CD4-positive, CD25-positive, alpha-beta regulatory T cell (primary cell): ENCODE data around the gene COX5B. TPM values are rescaled to one million over a fixed set of nuclear protein-coding genes. Genes with fewer than 3 reads are reported as not detected.
"Not testable (repeated sequence)": the region's sequence is repeated elsewhere in the genome, so short reads cannot be mapped to it uniquely, and the experiment has no call there.

Experiments
- ATAC-seq, 2 donors: fragments of 150-1000 bp; cut with Tn5 transposase; one replicate each; pipeline ENCODE4 v1.10.0; 2021; ENCODE audit warnings: low read depth in 2 of 2, moderate number of reproducible peaks in 2 of 2, moderate library complexity in 1 of 2
- DNase-seq, 3 donors: peaks; one replicate each; pipeline versions ENCODE4 v3.0.0 to v3.0.0-alpha.2; 2012 to 2022; ENCODE audit warnings: mixed read lengths in 1 of 3
- H3K27ac ChIP-seq: one replicate; pipeline ENCODE4 v1.7.0; 2013; ENCODE audit warnings: mild to moderate bottlenecking, low read length; ENCODE audit not compliant: insufficient read depth, poor library complexity, severe bottlenecking
- H3K27me3 ChIP-seq: one replicate; pipeline ENCODE4 v1.7.0; 2013; ENCODE audit warnings: low read length; ENCODE audit not compliant: control insufficient read depth, insufficient read depth
- H3K36me3 ChIP-seq: one replicate; pipeline ENCODE4 v1.7.0; 2013; ENCODE audit warnings: mild to moderate bottlenecking, low read length, moderate library complexity; ENCODE audit not compliant: control insufficient read depth, insufficient read depth
- H3K4me1 ChIP-seq: 2 replicates; pipeline ENCODE4 v1.7.0; 2013; ENCODE audit warnings: mild to moderate bottlenecking, low read length; ENCODE audit not compliant: insufficient read depth, control insufficient read depth, poor library complexity, severe bottlenecking
- H3K4me3 ChIP-seq: one replicate; pipeline ENCODE4 v1.7.0; 2013; ENCODE audit warnings: low read depth, mild to moderate bottlenecking, low read length, moderate library complexity
- H3K9me3 ChIP-seq, 2 experiments: 1 replicate in 1 of 2; 2 replicates in 1 of 2; pipeline ENCODE4 v1.7.0; 2013; ENCODE audit warnings: low read length in 2 of 2, mild to moderate bottlenecking in 1 of 2, moderate library complexity in 1 of 2; ENCODE audit not compliant: control insufficient read depth in 2 of 2
- H3K27ac Mint-ChIP-seq, 3 donors: one replicate each; pipeline ENCODE4 v1.8.0; 2020 to 2022; ENCODE audit warnings: mild to moderate bottlenecking in 3 of 3, mixed read lengths in 3 of 3, moderate library complexity in 2 of 3
- H3K27me3 Mint-ChIP-seq: one replicate; pipeline ENCODE4 v1.8.0; 2022; ENCODE audit warnings: mild to moderate bottlenecking, mixed read lengths
- H3K36me3 Mint-ChIP-seq: one replicate; pipeline ENCODE4 v1.8.0; 2020; ENCODE audit warnings: mixed read lengths
- H3K4me1 Mint-ChIP-seq, 4 donors: one replicate each; pipeline ENCODE4 v1.8.0; 2020 to 2022; ENCODE audit warnings: mixed read lengths in 4 of 4, mild to moderate bottlenecking in 1 of 4
- H3K4me3 Mint-ChIP-seq, 4 donors: one replicate each; pipeline ENCODE4 v1.8.0; 2020 to 2022; ENCODE audit warnings: mild to moderate bottlenecking in 4 of 4, mixed read lengths in 4 of 4, moderate library complexity in 3 of 4
- H3K9me3 Mint-ChIP-seq, 7 donors: one replicate each; pipeline ENCODE4 v1.8.0; 2020 to 2022; ENCODE audit warnings: mixed read lengths in 7 of 7, mild to moderate bottlenecking in 3 of 7, moderate library complexity in 2 of 7
- polyA plus RNA-seq, 4 donors: library from polyadenylated mRNA; unstranded; fragments of 300-500 nt; fragmentation: Illumina TruSeq; gene quantifications; one replicate each; pipeline ENCODE4 v1.2.3, GENCODE V29; 2021
- total RNA-seq: library from RNA; stranded (reverse); gene quantifications from one replicate; pipeline ENCODE4 v1.2.3, GENCODE V29; 2022

COX5B gene
- total and polyA plus RNA-seq, 5 donors from 2014 or later: 147 to 538 (median 402) TPM

DNA sequence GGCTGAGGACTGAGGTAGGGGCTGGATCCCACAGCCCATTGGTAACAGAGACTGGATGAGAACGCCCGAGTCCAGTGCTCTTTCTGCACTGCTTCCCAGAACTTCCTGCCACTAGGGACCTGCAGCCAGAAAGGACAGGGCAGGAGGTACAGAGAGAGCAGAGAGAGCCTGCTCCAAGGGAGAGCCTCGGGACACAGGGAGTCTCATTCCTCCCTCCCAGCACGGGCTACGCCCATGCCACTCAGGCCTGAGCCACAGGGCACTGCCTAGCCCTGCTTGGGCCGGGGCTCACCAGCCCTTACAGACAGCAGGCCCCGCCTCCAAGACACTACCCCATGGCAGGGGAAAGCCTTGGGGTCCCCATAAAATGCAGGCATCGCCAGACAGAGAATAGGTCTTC is 30.1 kb upstream of the COX5B start:
- not testable (repeated sequence) for DNase-seq, H3K36me3 ChIP-seq, H3K27me3 Mint-ChIP-seq, H3K9me3 ChIP-seq, H3K27me3 ChIP-seq, H3K4me3 ChIP-seq, H3K4me1 ChIP-seq, H3K27ac Mint-ChIP-seq, H3K9me3 Mint-ChIP-seq, ATAC-seq, H3K27ac ChIP-seq, H3K4me1 Mint-ChIP-seq, H3K4me3 Mint-ChIP-seq, H3K36me3 Mint-ChIP-seq

DNA sequence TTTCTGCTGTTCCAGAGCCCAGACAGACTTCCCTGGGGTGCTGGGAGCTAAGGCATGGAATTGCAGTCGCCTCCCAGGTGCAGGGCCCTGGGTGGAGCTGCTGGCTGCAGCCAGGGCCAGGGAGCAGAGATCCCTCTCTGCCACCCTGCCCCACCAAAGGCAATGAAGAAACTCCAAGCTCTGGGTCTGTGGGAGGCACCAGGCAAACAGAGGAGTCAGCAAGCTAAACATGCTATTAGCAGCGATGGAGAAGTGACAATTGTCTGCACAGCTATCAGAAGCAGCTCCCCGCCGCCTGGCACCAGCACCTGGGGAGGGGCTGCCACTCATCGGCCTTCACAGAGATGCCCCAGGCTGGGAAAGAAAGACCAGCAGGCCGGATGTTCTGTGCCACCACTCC is 28.0 kb upstream of the COX5B start:
- Mint-ChIP-seq H3K27me3 (no peaks in the 10 kb centered on the region), H3K36me3 (no peaks in the 10 kb centered on the region), H3K4me1 (peaks cover 0 to 3% (median 0%) of the 10 kb centered on the region in 4 donors), H3K9me3 (no peaks in the 10 kb centered on the region), H3K27ac (no peak overlapping the region), H3K4me3 (no peak overlapping the region)
- Histone ChIP-seq H3K4me1 (no peaks in the 10 kb centered on the region), H3K27me3 (no peaks in the 10 kb centered on the region), H3K4me3 (no peak overlapping the region), H3K36me3 (no peaks in the 10 kb centered on the region), H3K27ac (no peak overlapping the region), H3K9me3 (no peaks in the 10 kb centered on the region)
- ATAC-seq: no peak
- no peak for DNase-seq

DNA sequence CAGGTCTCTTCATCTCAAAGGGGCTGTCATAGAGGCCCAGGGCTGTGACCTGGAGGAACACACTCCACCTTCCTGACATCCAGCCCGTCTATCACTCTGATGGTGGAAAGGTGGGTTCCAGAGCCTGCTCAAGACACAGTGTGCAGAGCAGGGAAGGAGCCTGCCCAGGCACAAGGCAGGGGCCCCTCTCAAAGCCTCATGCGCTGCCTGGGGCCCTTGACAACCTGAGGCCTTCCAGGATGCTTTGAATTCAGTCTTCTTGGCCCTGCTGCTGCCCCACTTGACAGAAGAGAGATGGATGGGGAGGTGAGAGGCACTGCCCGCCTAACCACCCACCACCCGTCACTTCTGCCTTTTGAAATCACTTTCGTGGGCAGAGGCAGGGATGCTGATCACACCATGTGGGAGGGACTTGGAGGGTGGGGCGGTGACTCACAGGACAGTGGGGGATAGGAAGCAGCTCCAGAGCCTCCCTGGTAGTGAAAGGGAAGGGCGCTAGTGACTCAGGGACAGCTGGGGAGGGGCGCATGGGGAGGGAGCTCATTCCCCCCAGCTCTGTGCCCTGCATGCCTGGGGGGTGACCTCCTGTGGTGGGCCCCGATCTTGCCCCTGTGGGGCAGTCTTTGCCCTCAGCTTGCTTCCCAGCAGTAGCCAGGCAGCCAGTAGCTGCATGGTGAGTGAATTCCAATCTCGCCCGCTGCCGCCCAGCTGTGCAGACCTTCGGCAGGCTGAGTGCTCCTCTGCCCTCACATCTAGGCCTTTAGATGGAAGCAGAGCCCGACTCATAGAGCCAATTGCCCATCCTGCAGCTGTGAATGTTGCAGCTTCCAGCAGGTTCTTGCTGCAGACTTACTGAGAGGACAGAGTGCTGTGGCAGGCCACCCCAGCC is 26.7 kb upstream of the COX5B start:
- not testable (repeated sequence) for H3K27ac Mint-ChIP-seq, H3K4me1 ChIP-seq, H3K4me3 ChIP-seq

DNA sequence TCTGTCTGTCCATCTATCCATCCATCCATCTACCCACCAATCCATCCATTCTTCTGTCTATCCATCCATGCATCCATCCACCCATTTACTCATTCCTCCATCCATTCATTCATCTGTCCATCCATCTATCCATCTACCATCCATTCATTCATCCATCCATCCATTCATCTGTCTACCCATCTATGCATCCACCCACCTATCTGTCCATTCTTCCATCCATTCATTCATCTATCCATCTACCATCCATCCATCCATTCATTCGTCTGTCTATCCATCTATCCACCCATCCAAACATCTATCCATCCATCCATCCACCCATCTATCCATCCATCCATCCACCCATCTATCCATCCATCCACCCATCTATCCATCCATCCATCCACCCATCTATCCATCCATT is 25.4 kb upstream of the COX5B start:
- not testable (repeated sequence) for H3K36me3 ChIP-seq, H3K4me3 ChIP-seq, H3K27me3 ChIP-seq, H3K4me1 Mint-ChIP-seq, H3K9me3 Mint-ChIP-seq, H3K36me3 Mint-ChIP-seq, H3K9me3 ChIP-seq, DNase-seq, H3K4me1 ChIP-seq, ATAC-seq, H3K27ac ChIP-seq, H3K4me3 Mint-ChIP-seq, H3K27me3 Mint-ChIP-seq
- H3K27ac Mint-ChIP-seq: peak overlapping the region in 1 of 3 donors; percentile 74

More for the DNA sequence above, 26.7 kb upstream of the COX5B start:
- H3K9me3 Mint-ChIP-seq, DNase-seq, H3K36me3 Mint-ChIP-seq, H3K36me3 ChIP-seq, H3K27ac ChIP-seq, H3K27me3 Mint-ChIP-seq, H3K4me3 Mint-ChIP-seq, H3K4me1 Mint-ChIP-seq, H3K9me3 ChIP-seq, H3K27me3 ChIP-seq: not testable (repeated sequence)
- peak; percentile 51 to 61 for ATAC-seq

DNA sequence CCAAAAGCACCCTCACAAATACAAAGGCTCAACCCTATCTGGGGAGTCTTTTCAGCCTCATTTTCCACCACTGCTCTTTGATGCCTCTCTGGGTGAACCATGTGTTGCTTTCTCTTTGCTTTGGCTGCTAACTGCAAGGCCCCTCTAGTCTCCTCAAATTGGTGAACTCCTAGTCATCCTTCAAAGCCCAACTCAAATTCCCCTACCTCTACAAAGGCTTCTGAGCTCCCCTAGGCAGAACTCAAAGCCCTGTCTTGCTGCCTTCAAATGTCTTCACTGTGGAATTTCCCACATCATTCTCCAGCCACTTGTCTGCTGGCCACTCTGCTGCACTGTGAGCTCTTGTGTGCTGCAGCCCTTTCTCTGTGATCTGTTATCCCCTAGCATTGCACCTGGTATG is 22.9 kb upstream of the COX5B start:
- H3K4me3 Mint-ChIP-seq, H3K4me1 Mint-ChIP-seq, H3K27me3 Mint-ChIP-seq, DNase-seq, H3K36me3 Mint-ChIP-seq, H3K4me3 ChIP-seq, H3K36me3 ChIP-seq, H3K27ac ChIP-seq, H3K9me3 Mint-ChIP-seq, H3K4me1 ChIP-seq, H3K9me3 ChIP-seq, H3K27me3 ChIP-seq, H3K27ac Mint-ChIP-seq, ATAC-seq: not testable (repeated sequence)

DNA sequence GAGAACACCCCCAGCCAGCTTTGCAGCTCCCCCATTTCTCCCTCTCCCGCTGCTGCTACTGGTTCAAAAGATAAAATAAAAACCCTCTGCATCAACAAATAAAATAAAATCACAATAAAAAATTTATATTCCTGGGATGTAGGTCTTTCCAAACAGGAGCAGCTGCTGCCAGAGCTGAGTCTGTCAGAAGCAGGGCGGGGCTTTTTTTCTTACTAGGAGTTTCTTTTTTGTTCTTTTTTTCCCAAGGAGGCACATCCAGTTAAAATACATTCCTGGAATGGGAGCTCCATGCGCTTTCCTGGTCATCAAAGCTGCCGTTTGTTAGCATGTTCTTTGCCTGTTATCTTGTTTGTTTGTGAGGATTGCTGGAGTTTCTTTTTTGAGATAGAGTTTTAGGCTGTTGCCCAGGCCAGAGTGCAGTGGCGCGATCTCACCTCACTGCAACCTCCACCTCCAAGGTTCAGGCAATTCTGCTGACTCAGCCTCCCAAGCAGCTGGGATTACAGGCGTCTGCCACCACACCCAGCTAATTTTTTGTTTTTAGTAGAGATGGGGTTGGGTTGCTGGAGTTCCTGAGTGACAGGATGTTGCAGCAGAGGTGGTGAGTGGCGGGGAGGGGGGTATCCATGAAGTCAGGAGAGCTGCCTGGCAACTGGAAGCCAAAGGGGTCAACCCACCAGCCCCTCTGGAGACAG is 20.4 kb upstream of the COX5B start:
- not testable (repeated sequence) for H3K27me3 ChIP-seq, H3K9me3 Mint-ChIP-seq, ATAC-seq, H3K27ac ChIP-seq, H3K36me3 ChIP-seq, H3K4me3 Mint-ChIP-seq, H3K27ac Mint-ChIP-seq, H3K4me1 Mint-ChIP-seq, H3K4me3 ChIP-seq, H3K9me3 ChIP-seq, H3K4me1 ChIP-seq, DNase-seq, H3K36me3 Mint-ChIP-seq
- H3K27me3 Mint-ChIP-seq: peaks cover 10% of the 10 kb centered on the region

DNA sequence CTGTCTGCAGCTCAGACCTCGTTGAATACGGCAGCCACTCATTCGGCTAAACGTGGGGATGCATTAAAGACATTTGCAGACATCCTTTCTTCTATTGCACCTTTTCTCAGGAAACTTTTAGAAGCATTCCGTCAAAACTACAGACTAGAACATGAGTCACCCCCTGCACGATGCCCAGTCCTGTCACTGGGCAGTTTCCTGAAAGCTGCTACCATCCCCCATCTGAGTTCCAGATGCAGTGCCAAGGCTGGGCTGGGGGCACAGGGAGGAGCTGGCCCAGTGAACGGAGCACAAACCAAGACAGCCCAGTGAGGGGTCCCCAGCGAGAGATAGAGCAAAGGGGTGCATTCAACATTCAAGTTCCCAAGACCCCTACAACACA is 19.8 kb upstream of the COX5B start:
- H3K27ac Mint-ChIP-seq, H3K4me3 ChIP-seq, H3K9me3 Mint-ChIP-seq: not testable (repeated sequence)

More for the DNA sequence above, 19.8 kb upstream of the COX5B start:
- H3K27ac ChIP-seq, DNase-seq, H3K4me3 Mint-ChIP-seq, ATAC-seq, H3K9me3 ChIP-seq, H3K4me1 ChIP-seq, H3K36me3 ChIP-seq, H3K4me1 Mint-ChIP-seq, H3K27me3 ChIP-seq, H3K36me3 Mint-ChIP-seq: not testable (repeated sequence)
- peaks cover 15% of the 10 kb centered on the region for H3K27me3 Mint-ChIP-seq
